ENCODE measurements around the gene DUSP9. TPM values are rescaled to one million over a fixed set of nuclear protein-coding genes. Genes with fewer than 3 reads are reported as not detected.

Gene DUSP9
- total RNA-seq, 1 experiment from 2014 or later: 2.4 TPM

- Histone ChIP-seq H3K27me3 (ENCODE audit: insufficient read depth, low read length) (no peaks in the 10 kb centered on the region), H3K79me1 (ENCODE audit: insufficient read depth, low read depth, low read length, poor library complexity, severe bottlenecking) (no peaks in the 10 kb centered on the region), H3T11ph (ENCODE audit: low read length) (no peak overlapping the region), H4K5ac (ENCODE audit: insufficient read length, low read depth, low read length) (no peak overlapping the region), H3K9ac (ENCODE audit: extremely low read depth, insufficient read length, low read length) (no peak overlapping the region), H2BK15ac (ENCODE audit: low read depth, low read length) (no peak overlapping the region), H2BK20ac (ENCODE audit: low read depth, low read length, poor library complexity, severe bottlenecking) (no peak overlapping the region), H2BK120ac (ENCODE audit: low read depth, low read length, poor library complexity, severe bottlenecking) (no peak overlapping the region), H3K14ac (ENCODE audit: insufficient read depth, low read length) (no peak overlapping the region; the same call in 1 of the 2 replicates), H3K4ac (ENCODE audit: low read depth, low read length) (no peak overlapping the region), H4K8ac (replicated peaks; ENCODE audit: insufficient read length, low read depth, low read length) (no peak overlapping the region), H3K27ac (ENCODE audit: insufficient read length, low read depth, low read length) (no peak overlapping the region), H3K4me1 (ENCODE audit: insufficient read depth, low read length) (no peaks in the 10 kb centered on the region), H4K91ac (ENCODE audit: insufficient read length, low read depth, low read length) (no peak overlapping the region), H3K79me2 (ENCODE audit: insufficient read depth, low read length) (no peaks in the 10 kb centered on the region), H3K56ac (ENCODE audit: insufficient read length, low read depth, low read length) (no peak overlapping the region), H4K20me1 (ENCODE audit: control insufficient read depth, insufficient read depth, insufficient read length) (no peaks in the 10 kb centered on the region), H2BK5ac (ENCODE audit: insufficient read length, low read length) (no peak overlapping the region), H2AK5ac (ENCODE audit: insufficient read length, low read length) (no peak overlapping the region), H3K23me2 (ENCODE audit: insufficient read length, low read depth, low read length, poor library complexity, severe bottlenecking) (no peaks in the 10 kb centered on the region), H2AFZ (ENCODE audit: low read length) (no peak overlapping the region), H3K18ac (ENCODE audit: insufficient read length, low read depth, low read length) (no peak overlapping the region), H2BK12ac (ENCODE audit: insufficient read length, low read depth, low read length) (no peak overlapping the region), H3K4me2 (ENCODE audit: insufficient read depth, insufficient read length, low read length) (no peak overlapping the region), H3K23ac (ENCODE audit: insufficient read length, low read depth, low read length) (no peak overlapping the region), H3K9me3 (ENCODE audit: control insufficient read depth, low read depth, low read length) (peaks cover 20% of the 10 kb centered on the region)
- Mint-ChIP-seq H3K27ac (no peak overlapping the region), H3K4me1 (no peaks in the 10 kb centered on the region), H3K27me3 (ENCODE audit: low read depth) (peaks cover 23% of the 10 kb centered on the region), H3K36me3 (ENCODE audit: insufficient read depth in 1 of 3, low read depth in 3 of 3) (peaks cover 0 to 7% (median 0%) of the 10 kb centered on the region in 3 experiments; a peak in 3 of 7 replicates), H3K9me3 (peaks cover 56 to 68% of the 10 kb centered on the region in 2 experiments), H3K4me3 (no peak overlapping the region; a peak in 1 of 5 replicates)
- DNase-seq: no peak
- TF ChIP-seq CTCF (conservative IDR thresholded peaks at IDR 0.05): no peak
- no CpG with 5 or more reads among the region's 16 CpGs for WGBS (ENCODE audit: extremely low coverage, insufficient read length, low lambda C conversion rate)
These were observed 23.5 kb upstream of the DUSP9 start for GRCh38 chrX:153623310-153624029.
